ENCODE data around the gene FRMD4A. TPM values are rescaled to one million over a fixed set of nuclear protein-coding genes. Genes with fewer than 3 reads are reported as not detected.

The FRMD4A gene
- total RNA-seq: 9.6 TPM

- ATAC-seq: no peak
Measured at GRCh38 chr10:14330388-14331061, at the start of gene FRMD4A. Gene FRMD4A (minus strand): TSS chr10:14330924.

GRCh38 chr10:14379556-14380280, 49.0 kb upstream of the FRMD4A start:
- no peak for ATAC-seq

- no peak for ATAC-seq
Measured at GRCh38 chr10:14378387-14378960, 47.8 kb upstream of the FRMD4A start.

GRCh38 chr10:14377591-14378175, 47.0 kb upstream of the FRMD4A start:
- no peak for ATAC-seq

GRCh38 chr10:14374745-14375445, 44.2 kb upstream of the FRMD4A start:
- no peak for ATAC-seq

GRCh38 chr10:14372606-14373005, 41.9 kb upstream of the FRMD4A start:
- ATAC-seq: no peak

GRCh38 chr10:14371581-14371980, 40.9 kb upstream of the FRMD4A start:
- ATAC-seq: no peak

GRCh38 chr10:14370894-14371293, 40.2 kb upstream of the FRMD4A start:
- no peak for ATAC-seq

- ATAC-seq: no peak
Measured at GRCh38 chr10:14369906-14370305, 39.2 kb upstream of the FRMD4A start.

- ATAC-seq: no peak
Measured at GRCh38 chr10:14366760-14367159, 36.0 kb upstream of the FRMD4A start.

GRCh38 chr10:14365266-14365665, 34.5 kb upstream of the FRMD4A start:
- ATAC-seq: no peak

GRCh38 chr10:14362104-14362503, 31.4 kb upstream of the FRMD4A start:
- no peak for ATAC-seq

GRCh38 chr10:14360961-14361360, 30.2 kb upstream of the FRMD4A start:
- ATAC-seq: no peak

- ATAC-seq: no peak
Measured at GRCh38 chr10:14360515-14360914, 29.8 kb upstream of the FRMD4A start.

- peak; percentile 80 for ATAC-seq
Measured at GRCh38 chr10:14358886-14359573, 28.3 kb upstream of the FRMD4A start.

- no peak for ATAC-seq
Measured at GRCh38 chr10:14356921-14357320, 26.2 kb upstream of the FRMD4A start.

GRCh38 chr10:14355750-14356149, 25.0 kb upstream of the FRMD4A start:
- ATAC-seq: no peak

- no peak for ATAC-seq
Measured at GRCh38 chr10:14353291-14353913, 22.7 kb upstream of the FRMD4A start.

GRCh38 chr10:14350006-14350405, 19.3 kb upstream of the FRMD4A start:
- ATAC-seq: no peak

GRCh38 chr10:14349081-14349480, 18.4 kb upstream of the FRMD4A start:
- no peak for ATAC-seq

GRCh38 chr10:14345262-14345661, 14.5 kb upstream of the FRMD4A start:
- ATAC-seq: no peak
